Transverse colon (tissue), 4 donors: ENCODE data around the gene AIG1. TPM values are rescaled to one million over a fixed set of nuclear protein-coding genes. Genes with fewer than 3 reads are reported as not detected.

ENCODE experiments used
- DNase-seq: peaks from one replicate; pipeline ENCODE4 v3.0.0-alpha.2; 2019
- H3K27ac ChIP-seq, 4 donors: fragments of 200-600 bp; sonication (generic); 2 replicates each; pipeline ENCODE4 v1.5.1; 2016 to 2018; ENCODE audit warnings: inconsistent platforms in 4 of 4
- H3K27me3 ChIP-seq: fragments of 200-600 bp; sonication (generic); 2 replicates; pipeline ENCODE4 v1.5.1; 2017; ENCODE audit warnings: inconsistent platforms
- H3K36me3 ChIP-seq, 4 donors: fragments of 200-600 bp; sonication (generic); 2 replicates each; pipeline ENCODE4 v1.5.1; 2017 to 2019; ENCODE audit warnings: inconsistent platforms in 4 of 4
- H3K4me1 ChIP-seq, 4 donors: fragments of 200-600 bp; sonication (generic); 2 replicates each; pipeline ENCODE4 v1.5.1; 2017 to 2020; ENCODE audit warnings: inconsistent platforms in 4 of 4
- H3K4me3 ChIP-seq, 4 donors: fragments of 200-600 bp; sonication (generic); 1 replicate in 1 of 4; 2 replicates in 3 of 4; pipeline versions ENCODE4 v1.5.1 to v1.6.1; 2017 to 2019; ENCODE audit warnings: inconsistent platforms in 4 of 4
- H3K9me3 ChIP-seq, 2 donors: fragments of 200-600 bp; sonication (generic); 2 replicates each; pipeline ENCODE4 v1.5.1; 2017 to 2019; ENCODE audit warnings: inconsistent platforms in 2 of 2
- CTCF ChIP-seq, 5 experiments: fragments of 200-600 bp in 3 of 5; fragments of 450-650 bp in 2 of 5; sonication (generic) in 3 of 5; IDR thresholded peaks; 1 replicate in 2 of 5; 2 replicates in 3 of 5; pipeline ENCODE4 v1.5.1; 2016 to 2017; ENCODE audit warnings: antibody characterized with exemption in 5 of 5, inconsistent platforms in 3 of 5, mild to moderate bottlenecking in 2 of 5, moderate library complexity in 1 of 5
- EP300 ChIP-seq: sonication (generic); formaldehyde crosslinking; IDR thresholded peaks from one replicate; pipeline ENCODE4 v1.6.1; 2017; ENCODE audit warnings: antibody characterized with exemption, low read depth
- POLR2A ChIP-seq: fragments of 450-650 bp; IDR thresholded peaks from one replicate; pipeline ENCODE4 v1.6.1; 2016; ENCODE audit warnings: antibody characterized with exemption, mild to moderate bottlenecking, moderate library complexity
- POLR2AphosphoS5 ChIP-seq, 3 donors: sonication (generic); formaldehyde crosslinking; IDR thresholded peaks; one replicate each; pipeline ENCODE4 v1.6.1; 2016; ENCODE audit warnings: antibody characterized with exemption in 3 of 3
- WGBS, 2 donors: methylation state at CpG; one replicate each; pipeline ENCODE4 v1.1.5; 2018; ENCODE audit warnings: low coverage in 1 of 2; 5-methylcytosine and 5-hydroxymethylcytosine counted together
- in situ Hi-C, 4 donors: fragments of 200-750 bp; cut with MboI; loops; one replicate each; pipeline versions ENCODE4 v1.15.0 to v1.15.1; 2017; ENCODE audit warnings: low sequenced_read_pairs in 3 of 4, low pct_ligation_motif_present in 1 of 4, low pct_unique_long_range_greater_than_20kb in 1 of 4
- intact Hi-C: fragments of 100-400 bp; cut with DNase I; formaldehyde crosslinking; loops from one replicate; pipeline ENCODE4 v1.15.1; 2023; ENCODE audit warnings: low total_unique reads
- total RNA-seq, 4 donors: library from RNA; depleted of rRNA; stranded (reverse); fragments of >200 nt; gene quantifications; one replicate each; pipeline ENCODE4 v1.1.0, GENCODE V29; 2016

Gene AIG1
- total RNA-seq, 4 donors from 2014 or later, result 16.5 to 38.2 (median 21.6) TPM

- in situ Hi-C loops, result no loop called here
- Histone ChIP-seq H3K36me3 (no peaks in the 10 kb centered on the region), H3K9me3 (peaks cover 0 to 3% of the 10 kb centered on the region in 2 donors), H3K4me1 (no peaks in the 10 kb centered on the region), H3K4me3 (no peak overlapping the region), H3K27me3 (no peaks in the 10 kb centered on the region), H3K27ac (no peak overlapping the region)
- WGBS, 2 donors, result 93 to 98% methylated on average over 3 of the region's 3 CpGs
- DNase-seq, result no peak
- TF ChIP-seq CTCF (IDR thresholded peaks at IDR 0.05), result no peak
- TF ChIP-seq EP300, result no peak
- TF ChIP-seq POLR2A, result no peak
- no peak for TF ChIP-seq POLR2AphosphoS5 (IDR thresholded peaks at IDR 0.05)
- intact Hi-C loops, result no loop called here
Measured at GRCh38 chr6:143179096-143179495, 118.4 kb downstream of the AIG1 start.

DNA sequence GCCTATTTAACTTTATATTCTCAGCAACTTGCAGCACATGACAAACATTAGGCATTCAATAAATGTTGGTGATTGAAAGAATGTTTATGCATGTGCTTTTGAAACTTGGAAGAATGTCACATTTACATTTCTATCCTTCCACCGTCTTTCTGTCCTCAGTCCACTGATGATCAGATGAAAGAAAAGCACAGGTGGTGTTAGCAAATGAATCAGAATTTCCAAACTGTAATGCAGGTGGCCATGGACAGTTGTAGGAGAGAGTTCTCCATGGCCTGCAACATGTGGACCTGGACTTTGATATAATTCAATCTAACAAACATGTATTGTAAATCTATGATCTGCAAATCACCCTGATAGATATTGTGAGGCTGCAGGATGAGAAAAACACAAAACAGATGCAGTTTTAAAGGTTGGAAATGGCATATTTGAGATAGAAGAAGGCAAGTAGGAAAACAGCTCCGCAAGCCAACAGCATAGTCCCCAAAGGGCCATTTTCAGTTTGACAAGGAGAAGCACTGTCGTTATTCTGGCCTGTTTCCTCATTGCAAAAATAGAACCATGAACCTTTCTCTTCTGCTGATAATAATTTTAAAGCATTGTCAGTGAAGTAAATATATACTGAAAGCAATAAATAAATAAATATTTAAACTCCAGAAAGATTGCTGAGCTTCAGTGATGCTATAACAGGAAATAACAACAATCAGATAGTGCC is 119.4 kb downstream of the AIG1 start:
- 72 to 74% methylated on average over 3 of the region's 3 CpGs for WGBS, 2 donors
- H3K27ac ChIP-seq, result no peak overlapping the region
- no peak for TF ChIP-seq POLR2A
- TF ChIP-seq POLR2AphosphoS5 (IDR thresholded peaks at IDR 0.05), result no peak
- no peak for TF ChIP-seq EP300
- TF ChIP-seq CTCF (IDR thresholded peaks at IDR 0.05), result no peak
- H3K4me1 ChIP-seq, result no peaks in the 10 kb centered on the region
- H3K27me3 ChIP-seq, result no peaks in the 10 kb centered on the region
- intact Hi-C loops (no loop called here), in situ Hi-C loops (no loop called here)
- DNase-seq, result no peak
- no peaks in the 10 kb centered on the region for H3K9me3 ChIP-seq
- no peak overlapping the region for H3K4me3 ChIP-seq
- no peaks in the 10 kb centered on the region for H3K36me3 ChIP-seq

DNA sequence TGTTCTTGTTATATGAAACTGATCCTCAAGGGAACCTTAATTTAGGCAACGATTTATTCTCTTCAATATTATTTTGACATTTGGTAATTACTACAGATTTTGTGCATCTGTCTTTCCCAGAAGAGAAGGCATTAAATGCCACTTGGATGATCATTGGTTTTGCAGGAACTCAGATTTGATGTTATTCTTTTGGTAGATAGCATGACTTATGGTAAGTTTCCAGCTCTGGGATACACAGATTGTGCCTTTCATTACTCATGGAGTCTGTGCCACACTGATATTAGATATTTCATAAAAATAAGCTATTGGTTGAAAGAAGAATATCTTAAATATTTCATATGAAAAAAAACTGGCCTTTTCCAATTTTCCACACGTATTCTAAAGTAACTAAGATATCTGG is 120.1 kb downstream of the AIG1 start:
- Histone ChIP-seq H3K4me3 (no peak overlapping the region), H3K27ac (no peak overlapping the region), H3K9me3 (no peaks in the 10 kb centered on the region), H3K36me3 (no peaks in the 10 kb centered on the region), H3K27me3 (no peaks in the 10 kb centered on the region), H3K4me1 (no peaks in the 10 kb centered on the region)
- TF ChIP-seq CTCF (IDR thresholded peaks at IDR 0.05) (no peak), EP300 (no peak), POLR2AphosphoS5 (IDR thresholded peaks at IDR 0.05) (no peak), POLR2A (no peak)
- in situ Hi-C loops (no loop called here), intact Hi-C loops (no loop called here)
- DNase-seq, result no peak
- WGBS, 2 donors, result 81 to 90% methylated on average over 2 of the region's 2 CpGs

GRCh38 chr6:143183666-143184065 is 123.0 kb downstream of the AIG1 start:
- in situ Hi-C loops (no loop called here), intact Hi-C loops (no loop called here)
- Histone ChIP-seq H3K27me3 (no peaks in the 10 kb centered on the region), H3K36me3 (no peaks in the 10 kb centered on the region), H3K4me1 (peaks cover 0 to 5% (median 0%) of the 10 kb centered on the region in 4 donors), H3K9me3 (no peaks in the 10 kb centered on the region), H3K27ac (no peak overlapping the region), H3K4me3 (no peak overlapping the region)
- no peak for TF ChIP-seq CTCF (IDR thresholded peaks at IDR 0.05)
- no peak for DNase-seq
